ENCODE measurements around the gene ATRN. TPM values are rescaled to one million over a fixed set of nuclear protein-coding genes. Genes with fewer than 3 reads are reported as not detected.

The ATRN gene
- polyA plus RNA-seq, 1 donor from 2014 or later: 27.5 TPM

DNA sequence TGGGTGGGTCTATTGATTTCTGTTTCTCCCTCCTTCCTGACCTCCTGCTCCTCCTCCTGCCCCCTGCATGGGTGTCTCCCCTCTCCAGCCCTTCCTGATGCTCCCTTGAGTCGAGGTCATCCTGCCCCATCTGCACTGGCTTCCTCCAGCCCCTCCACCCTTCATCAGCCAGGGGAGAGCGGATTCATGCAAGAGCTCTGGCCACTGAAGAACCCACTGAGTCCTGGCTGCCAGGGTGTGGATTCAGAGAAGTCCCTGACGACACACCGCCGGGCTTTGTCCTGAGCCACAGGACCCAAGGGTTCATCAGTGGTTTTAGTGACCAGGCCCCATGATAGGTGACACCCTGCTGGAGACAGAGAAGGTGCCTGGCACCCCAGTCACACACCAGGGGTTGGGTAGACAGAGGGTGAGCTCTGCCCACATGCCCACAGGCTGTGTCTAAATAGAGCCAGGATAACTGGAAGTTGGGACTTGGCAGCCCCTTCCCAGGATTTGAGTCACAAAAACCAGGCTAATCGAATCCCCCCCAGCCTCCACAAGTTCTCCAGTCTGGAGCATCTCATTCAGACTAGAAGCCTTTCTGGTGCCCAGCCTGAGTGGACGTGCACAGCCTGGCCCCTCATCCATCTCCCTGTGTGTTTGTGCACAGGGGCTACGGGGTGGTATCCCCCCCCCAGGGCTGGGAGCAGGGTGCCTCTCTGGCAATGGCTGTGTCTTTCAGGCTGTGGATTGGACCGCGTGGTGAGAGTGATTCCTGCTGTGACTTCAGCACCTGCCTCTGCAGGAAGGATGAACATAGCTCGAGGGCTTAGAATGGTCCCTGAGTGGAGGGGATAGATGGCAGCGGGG, 191.2 kb downstream of the ATRN start:
- Histone ChIP-seq H3K9me2 (ENCODE audit: insufficient read depth, low read length) (no peaks in the 10 kb centered on the region), H3K9me3 (ENCODE audit: low read length) (no peaks in the 10 kb centered on the region), H3K4me3 (ENCODE audit: low read length) (no peak overlapping the region), H3K27ac (ENCODE audit: low read length) (no peak overlapping the region), H3K9ac (ENCODE audit: low read length) (no peak overlapping the region), H3K79me2 (replicated peaks; ENCODE audit: insufficient read depth, low read length) (no peaks in the 10 kb centered on the region), H3K4me2 (ENCODE audit: low read length) (no peak overlapping the region), H3F3A (ENCODE audit: insufficient read depth, low read length, poor library complexity, severe bottlenecking) (no peaks in the 10 kb centered on the region), H3K36me3 (ENCODE audit: insufficient read depth, low read length) (no peaks in the 10 kb centered on the region), H4K20me1 (ENCODE audit: insufficient read depth) (no peaks in the 10 kb centered on the region), H3K27me3 (ENCODE audit: insufficient read depth, low read depth, low read length) (no peaks in the 10 kb centered on the region), H2AFZ (ENCODE audit: low read depth, low read length) (no peak overlapping the region)
- TF ChIP-seq TAF1 (IDR thresholded peaks at IDR 0.05; ENCODE audit: low read depth) (no peak), RAD21 (conservative IDR thresholded peaks at IDR 0.05) (no peak), MXI1 (conservative IDR thresholded peaks at IDR 0.05; ENCODE audit: poor library complexity, severe bottlenecking) (no peak), EP300 (conservative IDR thresholded peaks at IDR 0.05; ENCODE audit: poor library complexity, severe bottlenecking) (no peak), POLR2AphosphoS5 (IDR thresholded peaks at IDR 0.05) (no peak), SMC3 (conservative IDR thresholded peaks at IDR 0.05; ENCODE audit: poor library complexity) (no peak), EZH2 (IDR thresholded peaks at IDR 0.05; ENCODE audit: borderline replicate concordance, insufficient read depth, low read length, poor library complexity, severe bottlenecking) (no peak)
- TF ChIP-seq, protein P1, sequence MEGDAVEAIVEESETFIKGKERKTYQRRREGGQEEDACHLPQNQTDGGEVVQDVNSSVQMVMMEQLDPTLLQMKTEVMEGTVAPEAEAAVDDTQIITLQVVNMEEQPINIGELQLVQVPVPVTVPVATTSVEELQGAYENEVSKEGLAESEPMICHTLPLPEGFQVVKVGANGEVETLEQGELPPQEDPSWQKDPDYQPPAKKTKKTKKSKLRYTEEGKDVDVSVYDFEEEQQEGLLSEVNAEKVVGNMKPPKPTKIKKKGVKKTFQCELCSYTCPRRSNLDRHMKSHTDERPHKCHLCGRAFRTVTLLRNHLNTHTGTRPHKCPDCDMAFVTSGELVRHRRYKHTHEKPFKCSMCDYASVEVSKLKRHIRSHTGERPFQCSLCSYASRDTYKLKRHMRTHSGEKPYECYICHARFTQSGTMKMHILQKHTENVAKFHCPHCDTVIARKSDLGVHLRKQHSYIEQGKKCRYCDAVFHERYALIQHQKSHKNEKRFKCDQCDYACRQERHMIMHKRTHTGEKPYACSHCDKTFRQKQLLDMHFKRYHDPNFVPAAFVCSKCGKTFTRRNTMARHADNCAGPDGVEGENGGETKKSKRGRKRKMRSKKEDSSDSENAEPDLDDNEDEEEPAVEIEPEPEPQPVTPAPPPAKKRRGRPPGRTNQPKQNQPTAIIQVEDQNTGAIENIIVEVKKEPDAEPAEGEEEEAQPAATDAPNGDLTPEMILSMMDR (IDR thresholded peaks at IDR 0.05; ENCODE audit: poor library complexity, severe bottlenecking): no peak
- TF ChIP-seq, protein P2, sequence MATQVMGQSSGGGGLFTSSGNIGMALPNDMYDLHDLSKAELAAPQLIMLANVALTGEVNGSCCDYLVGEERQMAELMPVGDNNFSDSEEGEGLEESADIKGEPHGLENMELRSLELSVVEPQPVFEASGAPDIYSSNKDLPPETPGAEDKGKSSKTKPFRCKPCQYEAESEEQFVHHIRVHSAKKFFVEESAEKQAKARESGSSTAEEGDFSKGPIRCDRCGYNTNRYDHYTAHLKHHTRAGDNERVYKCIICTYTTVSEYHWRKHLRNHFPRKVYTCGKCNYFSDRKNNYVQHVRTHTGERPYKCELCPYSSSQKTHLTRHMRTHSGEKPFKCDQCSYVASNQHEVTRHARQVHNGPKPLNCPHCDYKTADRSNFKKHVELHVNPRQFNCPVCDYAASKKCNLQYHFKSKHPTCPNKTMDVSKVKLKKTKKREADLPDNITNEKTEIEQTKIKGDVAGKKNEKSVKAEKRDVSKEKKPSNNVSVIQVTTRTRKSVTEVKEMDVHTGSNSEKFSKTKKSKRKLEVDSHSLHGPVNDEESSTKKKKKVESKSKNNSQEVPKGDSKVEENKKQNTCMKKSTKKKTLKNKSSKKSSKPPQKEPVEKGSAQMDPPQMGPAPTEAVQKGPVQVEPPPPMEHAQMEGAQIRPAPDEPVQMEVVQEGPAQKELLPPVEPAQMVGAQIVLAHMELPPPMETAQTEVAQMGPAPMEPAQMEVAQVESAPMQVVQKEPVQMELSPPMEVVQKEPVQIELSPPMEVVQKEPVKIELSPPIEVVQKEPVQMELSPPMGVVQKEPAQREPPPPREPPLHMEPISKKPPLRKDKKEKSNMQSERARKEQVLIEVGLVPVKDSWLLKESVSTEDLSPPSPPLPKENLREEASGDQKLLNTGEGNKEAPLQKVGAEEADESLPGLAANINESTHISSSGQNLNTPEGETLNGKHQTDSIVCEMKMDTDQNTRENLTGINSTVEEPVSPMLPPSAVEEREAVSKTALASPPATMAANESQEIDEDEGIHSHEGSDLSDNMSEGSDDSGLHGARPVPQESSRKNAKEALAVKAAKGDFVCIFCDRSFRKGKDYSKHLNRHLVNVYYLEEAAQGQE (IDR thresholded peaks at IDR 0.05; ENCODE audit: borderline replicate concordance): no peak

DNA sequence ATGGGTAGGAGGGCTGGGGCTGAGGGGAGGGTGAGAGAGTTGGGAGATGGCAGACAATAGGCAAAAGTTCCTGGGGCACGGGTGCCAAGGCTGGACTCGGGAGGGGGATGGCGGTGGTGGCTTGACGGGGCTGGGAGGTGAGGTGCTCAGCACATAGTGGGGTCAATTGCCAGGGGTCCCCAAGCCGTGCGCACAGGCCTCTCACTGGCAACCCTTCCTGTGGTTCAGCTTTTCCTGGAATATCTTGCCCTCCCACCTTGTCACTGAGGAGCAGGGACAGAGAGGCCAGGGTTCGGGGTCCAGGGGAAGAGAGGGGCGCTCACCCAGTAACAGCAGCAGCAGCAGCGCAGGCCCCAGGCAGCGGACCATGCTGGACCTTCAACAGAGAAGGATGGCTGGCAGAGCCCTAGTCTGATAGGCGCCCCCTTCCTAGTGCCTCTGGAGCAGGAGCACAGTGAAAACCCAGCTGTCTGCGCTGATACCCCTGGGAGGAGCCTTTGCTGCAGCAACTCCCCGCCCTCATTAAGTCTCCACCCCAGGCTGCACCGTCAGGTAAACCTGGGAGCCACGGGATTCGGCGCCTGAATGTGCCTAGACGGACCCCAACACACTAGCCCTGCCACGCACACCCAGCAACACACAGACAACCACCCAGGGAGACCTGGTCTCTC, 192.3 kb downstream of the ATRN start, which contains the start of gene GFRA4:
Gene GFRA4 (minus strand): TSS at position 369 of the 671 bp plus-strand sequence. CDS start 0 bp downstream, at position 369.
- H3K9me3 ChIP-seq (ENCODE audit: low read length): no peaks in the 10 kb centered on the region
- H3K4me3 ChIP-seq (ENCODE audit: low read length): no peak within 1 kb of the TSS
- no peaks in the 10 kb centered on the region for H3K79me2 ChIP-seq (replicated peaks; ENCODE audit: insufficient read depth, low read length)
- H3K9ac ChIP-seq (ENCODE audit: low read length): no peak within 1 kb of the TSS
- TF ChIP-seq, protein P1 (IDR thresholded peaks at IDR 0.05; ENCODE audit: poor library complexity, severe bottlenecking): no peak
- TF ChIP-seq SMC3 (conservative IDR thresholded peaks at IDR 0.05; ENCODE audit: poor library complexity) (no peak), EZH2 (IDR thresholded peaks at IDR 0.05; ENCODE audit: borderline replicate concordance, insufficient read depth, low read length, poor library complexity, severe bottlenecking) (no peak), POLR2AphosphoS5 (IDR thresholded peaks at IDR 0.05) (no peak), MXI1 (conservative IDR thresholded peaks at IDR 0.05; ENCODE audit: poor library complexity, severe bottlenecking) (no peak), TAF1 (IDR thresholded peaks at IDR 0.05; ENCODE audit: low read depth) (no peak), EP300 (conservative IDR thresholded peaks at IDR 0.05; ENCODE audit: poor library complexity, severe bottlenecking) (no peak)
- TF ChIP-seq, protein P2 (IDR thresholded peaks at IDR 0.05; ENCODE audit: borderline replicate concordance): no peak
- H3K9me2 ChIP-seq (ENCODE audit: insufficient read depth, low read length): no peaks in the 10 kb centered on the region
- H3K27me3 ChIP-seq (ENCODE audit: insufficient read depth, low read depth, low read length): no peaks in the 10 kb centered on the region
- H4K20me1 ChIP-seq (ENCODE audit: insufficient read depth): no peaks in the 10 kb centered on the region
- no peak within 1 kb of the TSS for H3K27ac ChIP-seq (ENCODE audit: low read length)
- H2AFZ ChIP-seq (ENCODE audit: low read depth, low read length): no peak within 1 kb of the TSS
- no peaks in the 10 kb centered on the region for H3F3A ChIP-seq (ENCODE audit: insufficient read depth, low read length, poor library complexity, severe bottlenecking)
- no peaks in the 10 kb centered on the region for H3K36me3 ChIP-seq (ENCODE audit: insufficient read depth, low read length)
- no peak within 1 kb of the TSS for H3K4me2 ChIP-seq (ENCODE audit: low read length)
